ENCODE data around the gene SPATA18. TPM values are rescaled to one million over a fixed set of nuclear protein-coding genes. Genes with fewer than 3 reads are reported as not detected.

The SPATA18 gene
- total and polyA plus RNA-seq, 2 of the 8 experiments (the other 6 are each of a cell fraction or from before 2014, with no cell fraction given) = 1.4 to 2.4 TPM

GRCh38 chr4:52001616-52002015 is 49.5 kb upstream of the SPATA18 start:
- Histone ChIP-seq H2BK20ac (ENCODE audit: low read length) (no peak overlapping the region), H4K5ac (ENCODE audit: insufficient read length, low read depth, low read length) (no peak overlapping the region), H2BK120ac (replicated peaks; ENCODE audit: low read depth, low read length) (no peak overlapping the region), H3K23me2 (ENCODE audit: low read depth, low read length) (no peaks in the 10 kb centered on the region), H3K79me2 (ENCODE audit: control insufficient read depth in 1 of 2, insufficient read depth in 2 of 2, low read length in 2 of 2) (no peaks in the 10 kb centered on the region), H3K56ac (replicated peaks; ENCODE audit: insufficient read length, low read depth, low read length) (no peak overlapping the region), H3K27ac (ENCODE audit: low read depth, low read length) (no peak overlapping the region), H4K8ac (ENCODE audit: extremely low read depth, insufficient read depth, low read length) (no peak overlapping the region), H3K9me3 (ENCODE audit: insufficient read depth in 2 of 2, low read depth in 1 of 2, low read length in 1 of 2) (no peaks in the 10 kb centered on the region), H4K91ac (replicated peaks; ENCODE audit: insufficient read length, low read length) (no peak overlapping the region), H3K14ac (ENCODE audit: insufficient read length) (no peak overlapping the region), H3K4me3 (ENCODE audit: extremely low read depth in 1 of 4, insufficient read depth in 2 of 4, low read depth in 3 of 4, low read length in 4 of 4) (no peak overlapping the region), H3K4me1 (replicated peaks in 1 of 4; ENCODE audit: control insufficient read depth in 3 of 4, insufficient read depth in 4 of 4, low read length in 3 of 4) (no peaks in the 10 kb centered on the region), H3K36me3 (ENCODE audit: control insufficient read depth in 2 of 4, insufficient read depth in 4 of 4, low read length in 3 of 4) (no peaks in the 10 kb centered on the region), H3K27me3 (replicated peaks in 1 of 4; ENCODE audit: control insufficient read depth in 3 of 4, extremely low read depth in 1 of 4, insufficient read depth in 3 of 4, low read length in 3 of 4) (no peaks in the 10 kb centered on the region), H2AK5ac (ENCODE audit: low read depth, low read length) (no peak overlapping the region), H3K9ac (replicated peaks in 1 of 4; ENCODE audit: extremely low read depth in 1 of 4, low read depth in 3 of 4, low read length in 3 of 4) (no peak overlapping the region), H3K4ac (replicated peaks; ENCODE audit: insufficient read length, low read depth, low read length) (no peak overlapping the region), H2AFZ (ENCODE audit: low read length) (no peak overlapping the region), H2BK12ac (ENCODE audit: low read depth, low read length) (no peak overlapping the region; the same call in 1 of the 2 replicates), H3K18ac (ENCODE audit: extremely low read depth, low read length) (no peak overlapping the region), H2BK5ac (ENCODE audit: low read depth, low read length) (no peak overlapping the region), H2BK15ac (ENCODE audit: low read length) (no peak overlapping the region), H3K23ac (ENCODE audit: insufficient read length) (no peak overlapping the region), H3K4me2 (ENCODE audit: insufficient read depth in 1 of 2, low read depth in 2 of 2, low read length in 2 of 2) (no peak overlapping the region), H3K79me1 (ENCODE audit: low read depth, low read length) (no peaks in the 10 kb centered on the region), H4K20me1 (replicated peaks in 1 of 2; ENCODE audit: control insufficient read depth in 1 of 2, insufficient read depth in 2 of 2, low read length in 2 of 2) (no peaks in the 10 kb centered on the region)
- WGBS, 2 experiments (ENCODE audit: extremely low coverage in 1 of 2, insufficient coverage in 1 of 2, insufficient read length in 1 of 2, insufficient replicate concordance in 2 of 2, low coverage in 1 of 2, low lambda C conversion rate in 2 of 2, missing lambda C conversion rate in 1 of 2) = 95% methylated on average over 2 of the region's 2 CpGs; no CpG with 5 or more reads in 1 of the 2 experiments
- no peak for FAIRE-seq
- no peak for DNase-seq (ENCODE audit: low read depth in 1 of 2, low spot score in 2 of 2)
- ChIA-PET CTCF (ENCODE audit: partially characterized antibody) (interaction anchor here (0.9 kb wide), 1 partner anchor 94 kb away, joined by 3 read pairs; no protein-coding TSS in a partner anchor), POLR2A (ENCODE audit: partially characterized antibody) (no interaction called here)
- no peak for TF ChIP-seq CHD2 (IDR thresholded peaks at IDR 0.05; ENCODE audit: low read length)

Data from H1 (cell line).